Activated CD4-positive, alpha-beta T cell treated with anti-CD3 and anti-CD28 coated beads, Interleukin-2, amount 50 U/mL, for 24 hours (primary cell): ENCODE measurements around the gene MADCAM1.
"Not testable (repeated sequence)": the region's sequence is repeated elsewhere in the genome, so short reads cannot be mapped to it uniquely, and the experiment has no call there.

Source experiments
- DNase-seq, 2 donors: peaks; one replicate each; pipeline ENCODE4 v3.0.0-alpha.2; 2020; ENCODE audit warnings: low read depth in 1 of 2, low spot score in 1 of 2

MADCAM1 gene

DNA sequence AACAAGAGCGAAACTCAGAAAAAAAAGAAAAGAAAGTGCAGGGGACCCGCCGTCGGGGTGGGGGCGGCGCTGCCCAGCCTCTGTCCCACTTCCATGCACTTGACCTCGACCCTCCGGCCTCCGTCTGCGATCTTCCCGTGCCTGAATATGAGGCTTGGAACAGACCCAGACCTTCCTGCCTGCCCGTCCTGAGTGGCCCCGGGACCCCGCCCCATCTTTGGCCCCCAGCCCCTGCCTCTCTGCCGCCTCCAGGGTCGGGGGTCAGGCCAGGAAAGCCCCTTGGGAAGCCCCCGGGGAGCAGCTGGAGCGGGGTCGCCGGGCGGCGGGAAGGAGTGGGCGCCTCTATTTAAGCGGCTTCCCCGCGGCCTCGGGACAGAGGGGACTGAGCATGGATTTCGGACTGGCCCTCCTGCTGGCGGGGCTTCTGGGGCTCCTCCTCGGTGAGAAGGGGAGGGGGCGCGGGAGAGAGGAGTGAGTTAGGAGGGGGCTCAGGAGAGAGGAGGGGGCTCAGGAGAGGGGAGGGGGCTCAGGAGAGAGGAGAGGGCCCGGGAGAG is at the start of gene MADCAM1:
Gene MADCAM1 (plus strand): TSS at position 375 of the 554 bp plus-strand sequence. CDS start 14 bp downstream, at position 389.
- DNase-seq = no peak

DNA sequence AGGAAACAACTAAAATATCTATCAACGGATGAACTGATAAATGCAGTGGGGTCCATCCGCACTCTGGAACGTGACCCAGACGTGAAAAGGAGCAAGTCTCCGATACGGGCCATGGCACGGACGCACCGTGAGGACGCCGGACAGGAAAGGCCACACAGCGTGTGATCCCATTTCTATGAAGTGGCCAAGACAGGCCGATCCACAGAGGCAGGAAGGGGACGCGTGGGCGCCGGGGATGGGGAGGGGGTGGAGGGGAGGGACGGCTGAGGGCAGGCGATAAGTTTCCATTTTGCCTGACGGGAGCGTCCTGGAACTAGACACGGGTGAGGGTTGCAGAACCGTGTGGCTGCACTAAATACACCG is 49.2 kb upstream of the MADCAM1 start:
- DNase-seq = no peak

DNA sequence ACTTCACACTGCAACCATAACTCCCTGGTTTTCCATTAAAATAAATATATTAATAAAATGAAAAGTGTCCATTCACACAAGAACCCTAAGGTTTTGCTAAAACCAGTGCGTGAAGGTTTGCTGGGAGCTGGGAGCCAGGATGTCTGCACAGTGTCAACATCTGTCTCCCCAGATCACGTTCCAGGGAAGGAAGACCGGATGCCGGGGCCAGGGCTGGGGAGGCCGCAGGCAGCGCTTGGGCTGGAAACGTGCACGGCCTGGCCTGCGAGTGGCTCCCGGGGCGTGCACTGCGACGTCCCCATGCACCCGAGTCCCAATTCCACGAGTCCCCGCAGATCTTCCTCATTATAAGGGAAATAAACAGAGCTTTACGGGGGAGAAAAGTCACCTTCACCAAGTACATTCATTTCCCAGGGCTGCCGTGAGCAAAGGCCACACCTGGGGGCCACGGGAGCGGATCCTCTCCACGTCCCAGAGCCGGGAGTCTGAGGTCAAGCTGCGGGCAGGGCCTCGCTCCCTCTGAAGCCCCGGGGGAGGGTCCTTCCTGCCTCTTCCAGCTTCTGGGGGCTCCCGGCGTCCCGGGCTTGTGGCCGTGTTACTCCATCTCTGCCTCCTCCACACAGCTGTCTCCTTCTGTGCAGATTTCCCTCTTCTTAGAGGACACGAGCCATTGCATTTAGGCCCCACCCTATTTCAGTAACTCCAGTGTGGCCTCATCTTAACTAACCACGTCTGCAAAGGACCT is 48.3 kb upstream of the MADCAM1 start:
- no peak for DNase-seq

DNA sequence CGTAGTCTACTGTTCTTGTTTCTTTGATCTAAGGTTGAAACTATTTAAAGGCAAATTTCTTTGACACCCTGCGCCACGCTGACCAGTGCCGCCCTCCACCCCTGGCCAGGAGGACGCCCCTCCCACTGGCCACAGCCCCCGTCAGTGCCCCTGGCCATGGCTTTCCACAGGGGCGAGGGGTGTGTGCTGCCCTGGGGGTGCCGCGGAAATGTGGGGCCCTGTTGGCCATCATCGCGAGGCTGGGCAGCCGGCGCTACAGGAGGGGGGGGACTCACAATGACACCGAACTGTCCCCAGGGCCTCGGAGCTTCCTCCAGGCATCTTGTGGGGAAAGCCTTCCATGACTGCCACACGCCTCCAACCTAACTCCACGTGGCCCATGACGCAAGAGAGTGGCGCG is 46.4 kb upstream of the MADCAM1 start:
- no peak for DNase-seq

DNA sequence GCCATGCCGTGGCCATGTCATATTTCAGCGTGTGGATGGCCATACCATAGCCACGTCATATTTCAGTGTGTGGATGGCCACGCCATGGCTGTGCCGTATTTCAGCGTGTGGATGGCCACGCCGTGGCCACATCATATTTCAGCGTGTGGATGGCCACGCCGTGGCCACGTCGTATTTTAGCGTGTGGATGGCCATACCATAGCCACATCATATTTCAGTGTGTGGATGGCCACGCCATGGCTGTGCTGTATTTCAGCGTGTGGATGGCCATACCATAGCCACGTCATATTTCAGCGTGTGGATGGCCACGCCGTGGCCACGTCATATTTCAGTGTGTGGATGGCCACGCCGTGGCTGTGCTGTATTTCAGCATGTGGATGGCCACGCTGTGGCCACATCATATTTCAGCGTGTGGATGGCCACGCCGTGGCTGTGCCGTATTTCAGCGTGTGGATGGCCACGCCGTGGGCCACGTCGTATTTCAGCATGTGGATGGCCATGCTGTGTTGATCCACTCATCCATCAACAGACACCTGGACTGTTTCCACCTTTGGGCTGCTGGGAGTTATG is 45.3 kb upstream of the MADCAM1 start:
- not testable (repeated sequence) for DNase-seq

DNA sequence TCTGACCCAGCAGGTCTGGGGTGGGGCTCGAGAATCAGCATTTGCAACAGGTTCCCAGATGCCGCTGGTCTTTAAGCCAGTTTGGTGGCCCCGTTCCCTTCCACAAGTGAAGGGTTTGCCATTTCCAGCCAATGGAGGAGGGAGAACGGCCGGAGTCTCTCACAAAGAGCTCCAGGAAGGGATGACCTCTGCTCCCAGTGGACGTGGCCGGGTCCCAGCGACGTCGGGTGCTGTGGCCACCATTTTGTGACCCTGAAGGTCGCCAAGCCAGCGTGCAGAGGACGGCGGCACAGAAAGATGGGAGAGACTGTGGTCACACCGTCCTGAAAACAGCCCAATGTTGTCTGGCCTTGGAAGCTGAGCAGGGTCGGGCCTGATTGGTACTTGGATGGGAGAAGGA is 43.5 kb upstream of the MADCAM1 start:
- DNase-seq = no peak

DNA sequence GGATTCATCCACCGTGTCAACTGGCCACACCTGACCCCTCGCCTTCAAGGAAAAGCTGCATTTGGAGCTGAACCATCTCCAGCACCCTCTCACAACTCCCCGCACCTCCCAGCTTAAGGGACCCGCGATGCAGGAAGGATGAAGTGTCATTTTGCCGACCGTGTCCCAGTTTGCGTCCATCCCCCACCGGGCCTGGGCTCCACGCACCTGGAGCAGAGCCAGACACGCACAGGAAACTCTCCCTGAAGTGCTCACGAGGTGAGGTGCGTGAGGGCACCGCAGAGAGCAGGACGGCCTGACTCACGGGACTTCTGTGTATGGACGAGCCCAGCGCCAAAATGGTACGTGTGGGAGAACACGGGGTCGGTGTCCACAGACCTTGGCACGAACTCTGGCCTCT is 42.7 kb upstream of the MADCAM1 start:
- no peak for DNase-seq

DNA sequence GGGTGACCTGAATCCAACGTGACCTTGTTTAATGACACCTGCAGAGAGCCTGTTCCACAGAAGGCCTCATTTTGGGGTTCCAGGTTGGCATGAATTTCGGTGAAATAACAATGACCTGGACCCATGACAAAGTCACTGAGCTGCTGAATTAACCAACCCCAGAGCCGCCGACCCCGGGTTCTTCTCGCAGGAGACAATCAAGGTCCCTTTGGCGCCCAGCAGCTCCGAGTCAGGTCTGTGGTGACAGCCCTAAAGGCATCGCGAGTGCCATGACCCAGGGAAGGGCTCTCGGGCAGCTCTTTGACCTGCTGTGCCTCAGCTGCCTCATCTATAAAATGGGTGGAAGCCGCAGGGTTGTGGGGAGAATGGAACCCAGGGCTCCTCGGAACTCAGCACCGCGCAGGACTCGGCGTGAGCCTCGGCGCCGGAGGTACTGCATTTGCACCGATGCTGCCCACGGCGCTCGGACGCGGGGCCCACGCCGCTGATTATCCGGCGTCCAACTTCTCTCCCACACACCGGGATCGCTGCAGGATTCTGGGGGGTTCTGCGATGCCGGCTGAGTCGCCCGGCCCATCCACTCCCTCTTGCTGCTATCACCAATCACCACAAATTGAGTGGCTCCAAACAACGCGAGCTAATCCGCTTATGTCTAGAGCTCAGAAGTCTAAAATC is 41.1 kb upstream of the MADCAM1 start:
- DNase-seq = no peak

DNA sequence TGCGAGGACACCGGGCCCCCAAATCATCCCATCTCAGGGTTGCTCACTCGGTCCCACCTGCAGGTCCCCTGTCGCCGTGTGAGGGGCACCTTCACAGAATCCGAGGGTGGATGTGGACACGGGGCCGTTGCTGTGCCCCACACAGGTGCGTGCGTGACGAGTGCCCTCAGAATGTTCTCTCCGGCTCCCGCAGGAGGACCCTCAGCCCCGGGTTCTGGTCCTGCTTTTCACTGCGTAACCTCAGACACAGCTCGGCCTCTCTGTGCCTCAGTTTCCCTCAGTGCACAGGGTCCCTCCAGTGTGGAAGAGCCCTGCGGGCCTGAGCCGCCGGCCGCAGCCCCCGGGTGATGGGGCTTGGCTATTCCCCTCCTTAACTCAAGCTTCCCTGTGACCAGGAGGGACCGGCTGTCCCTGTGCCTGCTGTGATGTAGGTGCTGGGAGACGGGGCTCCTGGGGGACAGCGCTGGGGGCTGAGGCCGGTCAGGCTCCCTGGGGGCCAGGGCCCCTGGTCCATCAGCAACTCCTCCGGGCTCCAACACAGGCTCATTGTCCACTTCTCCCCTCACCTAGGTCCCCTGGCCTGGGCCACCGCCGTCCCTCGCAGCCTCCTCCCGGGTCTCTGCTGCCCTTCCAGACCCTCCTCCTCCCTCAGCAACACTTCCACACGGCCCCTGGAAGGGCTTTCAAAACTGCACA is 40.3 kb upstream of the MADCAM1 start:
- no peak for DNase-seq

DNA sequence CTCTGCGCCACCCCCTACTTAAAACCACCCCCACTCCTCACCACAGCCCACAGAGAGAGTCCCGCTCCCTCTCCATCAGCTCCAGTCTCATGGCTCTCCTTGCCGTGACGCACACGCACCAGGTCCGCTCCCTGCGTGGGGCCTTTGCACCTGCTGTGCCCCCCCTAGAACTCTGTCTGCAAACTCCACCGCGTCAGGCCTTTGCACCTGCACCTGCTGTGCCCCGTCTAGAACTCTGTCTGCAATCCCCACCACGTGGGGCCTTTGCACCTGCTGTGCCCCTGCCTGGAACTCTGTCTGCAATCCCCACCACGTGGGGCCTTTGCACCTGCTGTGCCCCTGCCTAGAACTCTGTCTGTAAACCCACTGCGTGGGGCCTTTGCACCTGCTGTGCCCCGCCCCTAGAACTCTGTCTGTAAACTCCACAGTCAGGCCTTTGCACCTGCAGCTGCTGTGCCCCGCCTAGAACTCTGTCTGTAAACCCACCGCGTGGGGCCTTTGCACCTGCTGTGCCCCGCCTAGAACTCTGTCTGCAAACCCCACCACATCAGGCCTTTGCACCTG is 39.7 kb upstream of the MADCAM1 start:
- no peak for DNase-seq

DNA sequence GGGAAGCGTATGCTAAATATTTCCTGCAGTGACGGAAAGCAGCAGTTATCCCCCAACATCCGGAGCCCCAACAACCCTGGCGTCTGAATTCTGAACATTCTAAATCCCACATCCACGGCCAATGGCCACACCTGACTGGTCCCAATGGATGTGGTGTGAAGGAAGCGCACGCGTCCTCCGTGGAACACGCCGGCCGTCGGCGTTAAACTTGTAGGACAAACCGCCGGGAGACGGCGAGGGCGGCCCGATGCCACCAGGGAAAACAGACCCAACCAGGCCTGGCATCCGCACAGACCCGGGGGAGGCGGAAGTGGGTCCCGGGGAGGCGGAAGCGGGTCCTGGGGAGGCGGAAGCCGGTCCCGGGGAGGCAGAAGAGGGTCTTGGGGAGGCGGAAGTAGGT is 38.6 kb upstream of the MADCAM1 start:
- no peak for DNase-seq

DNA sequence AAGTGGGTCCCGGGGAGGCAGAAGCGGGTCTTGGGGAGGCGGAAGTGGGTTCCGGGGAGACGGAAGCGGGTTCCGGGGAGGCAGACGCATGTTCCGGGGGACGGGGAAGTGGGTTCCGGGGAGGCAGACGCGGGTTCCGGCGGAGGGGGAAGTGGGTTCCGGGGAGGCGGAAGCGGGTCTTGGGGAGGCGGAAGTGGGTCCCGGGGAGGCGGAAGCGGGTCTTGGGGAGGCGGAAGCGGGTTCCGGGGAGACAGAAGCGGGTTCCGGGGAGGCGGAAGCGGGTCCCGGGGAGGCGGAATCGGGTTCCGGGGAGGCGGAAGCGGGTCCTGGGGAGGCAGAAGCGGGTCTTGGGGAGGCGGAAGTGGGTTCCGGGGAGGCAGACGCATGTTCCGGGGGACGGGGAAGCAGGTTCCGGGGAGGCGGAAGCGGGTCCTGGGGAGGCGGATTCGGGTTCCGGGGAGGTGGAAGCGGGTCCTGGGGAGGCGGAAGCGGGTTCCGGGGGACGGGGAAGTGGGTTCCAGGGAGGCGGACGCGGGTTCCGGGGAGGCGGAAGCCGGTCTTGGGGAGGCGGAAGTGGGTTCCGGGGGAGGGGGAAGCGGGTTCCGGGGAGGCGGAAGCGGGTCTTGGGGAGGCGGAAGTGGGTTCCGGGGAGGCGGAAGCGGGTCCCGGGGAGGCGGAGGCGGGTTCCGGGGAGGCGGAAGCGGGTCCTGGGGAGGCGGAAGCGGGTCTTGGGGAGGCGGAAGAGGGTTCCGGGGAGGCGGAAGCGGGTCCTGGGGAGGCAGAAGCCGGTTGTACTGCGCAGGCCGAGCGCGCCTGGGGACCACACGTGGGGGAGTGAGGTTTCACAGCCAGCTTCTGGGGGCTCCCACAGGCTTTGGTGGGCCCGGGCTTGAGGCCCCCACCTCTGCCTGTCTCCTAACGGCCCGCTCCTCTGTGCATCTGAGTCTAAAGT is 37.9 kb upstream of the MADCAM1 start:
- no peak for DNase-seq

DNA sequence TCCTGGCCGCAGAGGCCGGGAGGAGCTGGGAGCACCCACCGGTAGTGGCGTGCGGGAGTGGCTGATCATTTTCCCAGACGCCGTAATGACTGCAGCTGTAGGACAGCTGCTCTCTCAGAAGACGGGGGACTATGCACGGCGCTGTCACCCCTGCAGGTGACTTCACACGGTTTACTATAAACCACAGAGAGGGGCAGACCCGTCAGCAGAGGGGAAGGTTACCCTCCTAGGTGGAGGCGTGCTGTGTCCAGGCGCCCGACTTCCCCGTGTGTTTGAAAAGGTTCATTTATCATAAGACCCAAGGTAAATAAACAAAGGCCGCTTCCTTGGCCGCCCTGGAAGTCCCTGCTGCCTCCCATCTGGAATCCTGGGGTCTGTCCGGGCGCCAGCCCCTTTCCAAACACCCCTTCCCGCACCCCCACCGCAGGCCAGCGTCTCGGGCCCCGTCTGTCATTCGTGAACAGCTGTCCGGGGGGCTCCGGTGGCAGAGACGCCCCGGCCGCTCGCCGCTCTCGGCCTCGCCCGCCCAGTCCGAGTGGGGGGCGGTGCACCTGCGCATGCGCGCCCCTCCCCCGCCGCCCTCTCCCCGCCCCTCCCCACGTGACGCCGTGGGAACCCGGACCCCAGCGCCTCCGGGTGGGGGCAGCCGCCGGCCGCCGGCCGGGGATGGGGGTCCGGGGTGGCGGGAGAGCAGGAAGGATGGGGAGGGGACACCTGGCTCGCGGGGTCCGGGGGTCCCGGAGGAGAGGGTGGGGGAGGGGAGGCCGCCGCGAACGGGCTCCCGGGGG is 36.4 kb upstream of the MADCAM1 start:
- no peak for DNase-seq

DNA sequence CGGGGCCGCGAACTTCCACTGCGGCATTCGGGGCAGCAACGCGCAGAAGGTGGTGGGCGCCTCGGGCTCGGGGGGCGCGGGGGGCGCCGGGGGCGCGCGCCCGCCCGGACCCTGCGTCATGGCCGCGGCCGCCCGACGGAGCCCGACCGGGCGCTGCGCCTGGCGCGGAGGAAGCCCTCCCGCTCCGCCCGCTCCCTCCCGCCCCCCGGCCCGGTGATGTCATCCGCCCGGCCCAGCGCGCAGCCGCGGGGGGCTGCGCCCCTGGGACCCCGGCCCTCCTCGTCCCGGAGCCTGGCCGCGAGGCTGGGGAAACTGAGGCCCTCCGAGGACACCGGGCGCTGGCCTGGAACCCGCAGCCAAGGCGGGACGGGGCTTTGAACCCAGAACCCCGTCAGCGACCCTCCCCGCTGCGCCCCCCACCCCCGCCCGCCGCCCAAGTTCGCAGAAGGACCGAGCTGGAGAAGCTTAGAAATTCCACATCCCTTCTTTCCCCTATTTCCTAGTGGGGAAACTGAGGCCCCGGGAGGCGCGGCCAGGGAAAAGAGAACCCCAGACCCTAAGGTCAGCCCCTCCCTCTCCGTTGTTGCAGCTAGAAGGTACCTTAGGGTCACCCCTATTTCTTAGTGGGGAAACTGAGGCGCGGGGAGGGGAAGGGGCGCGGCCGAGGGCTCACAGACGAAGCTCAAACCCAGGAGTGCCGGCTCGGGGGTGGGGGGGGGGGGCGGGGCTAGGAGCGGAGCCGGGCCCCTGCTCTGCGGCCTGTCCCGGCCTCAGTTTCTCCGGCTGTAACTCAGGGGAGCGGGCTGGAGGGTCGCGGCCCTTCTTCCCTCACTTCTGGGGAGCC is 35.2 kb upstream of the MADCAM1 start, which contains the start of gene SHC2:
Gene SHC2 (minus strand): TSS at position 157 of the 844 bp plus-strand sequence. CDS start 37 bp downstream, at position 120.
- no peak for DNase-seq

DNA sequence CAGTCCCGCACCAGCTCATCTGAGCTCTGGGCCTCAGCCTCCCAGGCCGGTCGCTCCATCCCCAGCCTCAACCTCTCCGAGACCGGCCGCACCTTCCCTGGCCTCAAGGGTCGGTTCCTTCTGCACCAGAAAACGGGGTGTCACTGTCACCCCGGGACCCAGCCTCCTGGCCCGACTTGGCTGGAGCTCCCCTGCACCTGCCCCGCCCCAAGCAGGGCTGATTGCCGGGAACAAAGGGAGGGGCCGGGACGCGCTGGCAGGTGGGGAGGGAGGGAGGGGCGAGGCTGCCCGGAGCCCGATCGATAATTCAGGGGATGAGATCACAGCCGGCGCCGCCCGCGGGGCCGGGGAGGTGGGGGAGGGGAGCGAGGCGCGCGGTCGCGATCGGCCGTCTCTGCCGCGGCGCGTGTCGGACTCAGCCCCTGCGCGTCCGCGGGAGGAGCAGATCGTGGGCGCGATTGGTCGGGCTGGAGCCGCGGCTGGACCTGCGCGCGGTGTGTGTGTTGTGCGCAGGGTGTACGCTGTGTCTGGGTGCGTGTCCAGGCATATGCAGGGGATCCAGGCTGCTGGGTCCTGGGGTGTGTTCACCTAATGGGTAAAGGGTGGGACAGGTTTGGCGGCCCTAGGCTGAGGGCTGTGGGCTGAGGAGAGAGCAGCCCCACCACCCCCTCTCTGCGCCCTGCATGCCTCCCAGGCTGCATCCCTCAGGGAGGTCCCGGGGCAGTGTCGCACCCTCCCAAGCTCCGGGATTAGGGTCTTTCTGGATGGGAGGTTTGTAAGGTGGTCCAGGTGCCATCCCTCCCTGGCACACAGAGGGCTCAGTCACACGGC is 34.4 kb upstream of the MADCAM1 start:
- no peak for DNase-seq

DNA sequence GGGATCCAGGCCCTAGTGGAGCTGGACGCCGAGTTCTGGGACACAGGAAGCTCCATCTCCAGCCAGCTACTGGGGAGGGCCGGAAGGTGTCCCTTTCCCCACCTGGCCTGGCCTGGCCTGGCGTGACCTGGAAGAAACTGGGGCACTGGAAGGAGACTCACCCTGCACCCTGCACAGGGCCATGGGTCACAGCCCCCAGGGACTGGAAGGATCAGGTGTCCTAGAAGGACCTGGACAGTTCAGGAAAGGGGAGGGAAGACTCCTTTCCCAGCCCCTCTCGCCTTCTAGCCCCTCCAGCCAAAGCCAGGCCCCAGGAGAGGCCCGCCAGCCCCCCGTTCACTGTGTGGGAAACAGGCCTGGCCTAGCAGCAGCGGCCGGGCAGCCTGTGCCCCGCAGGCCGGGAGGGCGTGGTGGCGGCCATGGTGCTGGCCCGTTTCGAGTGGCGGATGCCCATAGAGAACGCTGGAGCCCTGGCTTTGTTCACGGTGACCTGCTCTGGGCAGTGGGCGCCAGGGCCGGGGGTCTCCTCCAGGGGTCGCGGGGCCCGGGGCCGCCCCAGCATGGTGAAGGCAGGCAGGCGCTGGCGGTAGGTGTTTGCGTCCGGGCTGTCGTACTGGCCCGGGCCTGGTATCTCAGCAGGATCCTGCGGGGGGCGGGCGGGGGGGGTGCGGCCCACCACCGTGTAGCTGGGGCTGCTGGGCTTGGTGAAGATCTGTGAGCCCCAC is 32.6 kb upstream of the MADCAM1 start:
- DNase-seq = no peak

DNA sequence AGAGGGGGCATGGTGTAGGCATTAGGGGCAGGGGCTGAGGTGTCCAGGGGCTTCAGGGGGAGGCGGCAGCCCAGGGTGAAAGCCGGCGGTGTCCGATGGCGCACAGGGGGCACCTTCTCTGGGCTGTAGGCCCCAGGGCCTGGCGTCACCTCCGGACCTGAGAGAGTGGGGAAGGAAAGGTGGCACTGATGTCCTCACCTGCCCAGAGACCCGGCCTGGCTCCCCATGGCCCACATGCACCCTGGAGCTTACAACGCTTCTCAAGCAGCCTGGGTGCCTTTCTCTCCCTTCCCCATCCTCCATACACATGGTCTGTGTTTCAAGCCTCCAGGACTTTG is 32.1 kb upstream of the MADCAM1 start:
- no peak for DNase-seq
